GM19452 (cell line): Measurements from ENCODE around the gene TNKS1BP1.

Experiments used
- ATAC-seq: cut with Tn5 transposase; IDR thresholded peaks from one replicate; pipeline ENCODE4 v1.9.1; 2021; ENCODE audit not compliant: unreplicated experiment

TNKS1BP1 gene

GRCh38 chr11:57332694-57333440 is 8.1 kb upstream of the TNKS1BP1 start:
- no peak for ATAC-seq

GRCh38 chr11:57331720-57332119 is 7.0 kb upstream of the TNKS1BP1 start:
- no peak for ATAC-seq

GRCh38 chr11:57330029-57330428 is 5.3 kb upstream of the TNKS1BP1 start:
- ATAC-seq, result no peak

- ATAC-seq, result no peak
Measured at GRCh38 chr11:57327721-57328120, 3.0 kb upstream of the TNKS1BP1 start.

GRCh38 chr11:57325735-57326048 is 940 bp upstream of the TNKS1BP1 start:
- no peak for ATAC-seq

- no peak for ATAC-seq
Measured at GRCh38 chr11:57324154-57324885, 432 bp downstream of the TNKS1BP1 start.

GRCh38 chr11:57323855-57324153 is 948 bp downstream of the TNKS1BP1 start:
- ATAC-seq, result no peak

- no peak for ATAC-seq
Measured at GRCh38 chr11:57323167-57323854, 1.4 kb downstream of the TNKS1BP1 start.

- no peak for ATAC-seq
Measured at GRCh38 chr11:57322256-57323166, 2.2 kb downstream of the TNKS1BP1 start.

GRCh38 chr11:57321388-57322255 is 3.1 kb downstream of the TNKS1BP1 start:
- no peak for ATAC-seq

- no peak for ATAC-seq
Measured at GRCh38 chr11:57320719-57321387, 3.9 kb downstream of the TNKS1BP1 start.

GRCh38 chr11:57320067-57320718 is 4.6 kb downstream of the TNKS1BP1 start:
- ATAC-seq, result no peak

- ATAC-seq, result no peak
Measured at GRCh38 chr11:57318178-57318577, 6.6 kb downstream of the TNKS1BP1 start.

GRCh38 chr11:57316017-57316416 is 8.7 kb downstream of the TNKS1BP1 start:
- ATAC-seq, result no peak

- ATAC-seq, result no peak
Measured at GRCh38 chr11:57315491-57315890, 9.3 kb downstream of the TNKS1BP1 start.

GRCh38 chr11:57314221-57314973 is 10.4 kb downstream of the TNKS1BP1 start:
- no peak for ATAC-seq

- no peak for ATAC-seq
Measured at GRCh38 chr11:57313788-57314135, 11.0 kb downstream of the TNKS1BP1 start.

- no peak for ATAC-seq
Measured at GRCh38 chr11:57313071-57313787, 11.5 kb downstream of the TNKS1BP1 start.
